WTC11 (cell line): Measurements from ENCODE around the gene SUN2. TPM values are rescaled to one million over a fixed set of nuclear protein-coding genes. Genes with fewer than 3 reads are reported as not detected.

Experiments
- ATAC-seq: fragments of 200-7000 bp; cut with Tn5 transposase; 2 replicates; pipeline ENCODE4 v1.10.0; 2021; ENCODE audit warnings: mild to moderate bottlenecking, moderate library complexity
- CTCF ChIA-PET: fragments of 300-600 bp; sonication (Branson Sonifier 250); formaldehyde crosslinking; loops from one replicate; lab custom pipeline; 2021; ENCODE audit warnings: antibody characterized with exemption; lab: Charles Lee
- POLR2A ChIA-PET: fragments of 350-600 bp; sonication (Branson Sonifier 250); formaldehyde crosslinking; loops from one replicate; lab custom pipeline; 2021; ENCODE audit warnings: antibody characterized with exemption; lab: Charles Lee
- DNase-seq: peaks from one replicate; pipeline ENCODE4 v3.0.0; 2021; ENCODE audit warnings: low spot score
- H3K27ac Mint-ChIP-seq: 2 replicates; pipeline ENCODE4 v1.8.0; 2021; ENCODE audit warnings: mixed read lengths
- H3K27me3 Mint-ChIP-seq: 2 replicates; pipeline ENCODE4 v1.8.0; 2021; ENCODE audit warnings: low read depth, mild to moderate bottlenecking, moderate library complexity, mixed read lengths
- H3K36me3 Mint-ChIP-seq: 2 replicates; pipeline ENCODE4 v1.8.0; 2021; ENCODE audit warnings: mixed read lengths
- H3K4me1 Mint-ChIP-seq: 2 replicates; pipeline ENCODE4 v1.8.0; 2022; ENCODE audit warnings: mixed read lengths
- H3K4me3 Mint-ChIP-seq: 2 replicates; pipeline ENCODE4 v1.8.0; 2021; ENCODE audit warnings: mild to moderate bottlenecking, moderate library complexity, mixed read lengths
- H3K9me3 Mint-ChIP-seq: 2 replicates; pipeline ENCODE4 v1.8.0; 2021; ENCODE audit warnings: mixed read lengths
- ATF2 ChIP-seq: sonication (generic); formaldehyde crosslinking; IDR thresholded peaks from 2 replicates; pipeline ENCODE4 v1.8.1; 2022; ENCODE audit warnings: low read depth, missing genetic modification reagents, borderline replicate concordance
- ATF6 ChIP-seq: sonication (generic); formaldehyde crosslinking; IDR thresholded peaks from 2 replicates; pipeline ENCODE4 v1.8.1; 2023; ENCODE audit warnings: mild to moderate bottlenecking, missing genetic modification reagents
- FOXJ3 ChIP-seq: sonication (generic); formaldehyde crosslinking; IDR thresholded peaks from 2 replicates; pipeline ENCODE4 v1.9.0; 2021; ENCODE audit warnings: missing genetic modification reagents, mild to moderate bottlenecking, borderline replicate concordance
- HMGA2 ChIP-seq: fragments of 250-450 bp; sonication (Bioruptor Pico); IDR thresholded peaks from 2 replicates; pipeline ENCODE4 v1.4.0; 2021; ENCODE audit warnings: mild to moderate bottlenecking, moderate library complexity
- JAZF1 ChIP-seq: fragments of 250-450 bp; sonication (Bioruptor Pico); IDR thresholded peaks from 2 replicates; pipeline ENCODE4 v1.9.0; 2021; ENCODE audit warnings: moderate library complexity, mild to moderate bottlenecking, inconsistent platforms
- NFYB ChIP-seq: sonication (generic); formaldehyde crosslinking; conservative IDR thresholded peaks from 2 replicates; pipeline ENCODE4 v1.8.0; 2022; ENCODE audit warnings: low read depth, missing genetic modification reagents
- PREB ChIP-seq: sonication (generic); formaldehyde crosslinking; IDR thresholded peaks from 2 replicates; pipeline ENCODE4 v1.8.1; 2022; ENCODE audit warnings: mild to moderate bottlenecking, missing genetic modification reagents, moderate library complexity, borderline replicate concordance
- RORB ChIP-seq: fragments of 250-450 bp; sonication (Bioruptor Pico); IDR thresholded peaks from 2 replicates; pipeline ENCODE4 v1.9.0; 2021; ENCODE audit warnings: mild to moderate bottlenecking
- TEAD1 ChIP-seq: sonication (generic); formaldehyde crosslinking; IDR thresholded peaks from 2 replicates; pipeline ENCODE4 v1.8.0; 2022; ENCODE audit warnings: mild to moderate bottlenecking, missing genetic modification reagents
- ZBTB43 ChIP-seq: sonication (generic); formaldehyde crosslinking; IDR thresholded peaks from 2 replicates; pipeline ENCODE4 v1.8.1; 2023; ENCODE audit warnings: mild to moderate bottlenecking, missing genetic modification reagents
- ZNF232 ChIP-seq: sonication (generic); formaldehyde crosslinking; IDR thresholded peaks from 2 replicates; pipeline ENCODE4 v1.8.0; 2022; ENCODE audit warnings: mild to moderate bottlenecking, missing genetic modification reagents
- ZNF396 ChIP-seq: fragments of 250-450 bp; sonication (Bioruptor Pico); IDR thresholded peaks from 2 replicates; pipeline ENCODE4 v1.8.0; 2021; ENCODE audit warnings: mild to moderate bottlenecking, moderate library complexity, borderline replicate concordance
- ZNF423 ChIP-seq: fragments of 250-450 bp; sonication (Bioruptor Pico); IDR thresholded peaks from 2 replicates; pipeline ENCODE4 v2.1.2; 2022; ENCODE audit warnings: mild to moderate bottlenecking, moderate library complexity
- ZNF425 ChIP-seq: fragments of 250-450 bp; sonication (Bioruptor Pico); conservative IDR thresholded peaks from 2 replicates; pipeline ENCODE4 v1.9.0; 2021; ENCODE audit warnings: mild to moderate bottlenecking
- ZNF671 ChIP-seq: fragments of 250-450 bp; sonication (Bioruptor Pico); IDR thresholded peaks from 2 replicates; pipeline ENCODE4 v1.8.0; 2021; ENCODE audit warnings: mild to moderate bottlenecking
- total RNA-seq: library from RNA; stranded (reverse); gene quantifications from 3 replicates; pipeline ENCODE4 v1.2.3, GENCODE V29; 2021
- TF ChIP-seq, protein P1 (sequence below): fragments of 250-450 bp; sonication (Bioruptor Pico); IDR thresholded peaks from 2 replicates; pipeline ENCODE4 v1.9.0; 2021; ENCODE audit warnings: moderate library complexity, mild to moderate bottlenecking, inconsistent platforms, borderline replicate concordance
- TF ChIP-seq, protein P2 (sequence below): sonication (generic); formaldehyde crosslinking; IDR thresholded peaks from 2 replicates; pipeline ENCODE4 v1.8.1; 2022; ENCODE audit warnings: missing genetic modification reagents, borderline replicate concordance
- TF ChIP-seq, protein P3 (sequence below): fragments of 250-450 bp; sonication (Bioruptor Pico); IDR thresholded peaks from 2 replicates; pipeline ENCODE4 v1.9.0; 2021; ENCODE audit warnings: mild to moderate bottlenecking

Gene SUN2
- total RNA-seq, 1 experiment from 2014 or later = 30.1 TPM

GRCh38 chr22:38715852-38716251 is 39.9 kb downstream of the SUN2 start:
- CTCF ChIA-PET = interaction anchor here (0.5 to 2.4 kb wide), 4 partner anchors 9 to 286 kb away, joined by 3 to 17 read pairs (median 6); no protein-coding TSS in a partner anchor
- TF ChIP-seq, protein P1, sequence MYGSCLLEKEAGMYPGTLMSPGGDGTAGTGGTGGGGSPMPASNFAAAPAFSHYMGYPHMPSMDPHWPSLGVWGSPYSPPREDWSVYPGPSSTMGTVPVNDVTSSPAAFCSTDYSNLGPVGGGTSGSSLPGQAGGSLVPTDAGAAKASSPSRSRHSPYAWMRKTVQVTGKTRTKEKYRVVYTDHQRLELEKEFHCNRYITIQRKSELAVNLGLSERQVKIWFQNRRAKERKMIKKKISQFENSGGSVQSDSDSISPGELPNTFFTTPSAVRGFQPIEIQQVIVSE (CRISPR knock-in tag) = no peak
- TF ChIP-seq ZNF232 (no peak), NFYB (CRISPR knock-in tag) (no peak), TEAD1 (CRISPR knock-in tag) (no peak), RORB (CRISPR knock-in tag) (no peak), JAZF1 (CRISPR knock-in tag) (no peak), FOXJ3 (no peak), ZNF425 (no peak), ZNF671 (CRISPR knock-in tag) (no peak), ATF2 (CRISPR knock-in tag) (no peak), PREB (CRISPR knock-in tag) (no peak), ZNF396 (CRISPR knock-in tag) (no peak), ATF6 (no peak), ZNF423 (CRISPR knock-in tag) (no peak), ZBTB43 (CRISPR knock-in tag) (no peak), HMGA2 (CRISPR knock-in tag) (no peak)
- TF ChIP-seq, protein P2, sequence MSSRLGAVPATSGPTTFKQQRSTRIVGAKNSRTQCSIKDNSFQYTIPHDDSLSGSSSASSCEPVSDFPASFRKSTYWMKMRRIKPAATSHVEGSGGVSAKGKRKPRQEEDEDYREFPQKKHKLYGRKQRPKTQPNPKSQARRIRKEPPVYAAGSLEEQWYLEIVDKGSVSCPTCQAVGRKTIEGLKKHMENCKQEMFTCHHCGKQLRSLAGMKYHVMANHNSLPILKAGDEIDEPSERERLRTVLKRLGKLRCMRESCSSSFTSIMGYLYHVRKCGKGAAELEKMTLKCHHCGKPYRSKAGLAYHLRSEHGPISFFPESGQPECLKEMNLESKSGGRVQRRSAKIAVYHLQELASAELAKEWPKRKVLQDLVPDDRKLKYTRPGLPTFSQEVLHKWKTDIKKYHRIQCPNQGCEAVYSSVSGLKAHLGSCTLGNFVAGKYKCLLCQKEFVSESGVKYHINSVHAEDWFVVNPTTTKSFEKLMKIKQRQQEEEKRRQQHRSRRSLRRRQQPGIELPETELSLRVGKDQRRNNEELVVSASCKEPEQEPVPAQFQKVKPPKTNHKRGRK (CRISPR knock-in tag) = no peak
- TF ChIP-seq, protein P3, sequence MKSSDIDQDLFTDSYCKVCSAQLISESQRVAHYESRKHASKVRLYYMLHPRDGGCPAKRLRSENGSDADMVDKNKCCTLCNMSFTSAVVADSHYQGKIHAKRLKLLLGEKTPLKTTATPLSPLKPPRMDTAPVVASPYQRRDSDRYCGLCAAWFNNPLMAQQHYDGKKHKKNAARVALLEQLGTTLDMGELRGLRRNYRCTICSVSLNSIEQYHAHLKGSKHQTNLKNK = no peak
- TF ChIP-seq, all 79 proteins: peak for 0
- Mint-ChIP-seq H3K36me3 (peaks cover 41% of the 10 kb centered on the region), H3K27ac (peak overlapping the region; percentile 47), H3K4me3 (no peak overlapping the region), H3K9me3 (no peaks in the 10 kb centered on the region), H3K27me3 (no peaks in the 10 kb centered on the region), H3K4me1 (peaks cover 36% of the 10 kb centered on the region)
- ATAC-seq = no peak
- POLR2A ChIA-PET = no interaction called here
- DNase-seq = no peak
